Parathyroid adenoma (tissue), 2 donors: ENCODE measurements around the gene CELA2B.

ENCODE experiments used
- H2AFZ ChIP-seq: fragments of 300-600 bp; sonication (generic); one replicate; pipeline ENCODE4 v1.7.0; 2017; ENCODE audit warnings: antibody characterized with exemption, mild to moderate bottlenecking
- H3K27ac ChIP-seq: fragments of 300-600 bp; sonication (generic); one replicate; pipeline ENCODE4 v1.7.0; 2017
- H3K27me3 ChIP-seq: fragments of 300-600 bp; sonication (generic); one replicate; pipeline ENCODE4 v1.7.0; 2017; ENCODE audit warnings: low read length; ENCODE audit not compliant: control insufficient read depth, insufficient read depth
- H3K36me3 ChIP-seq: fragments of 300-600 bp; sonication (generic); one replicate; pipeline ENCODE4 v1.7.0; 2017; ENCODE audit warnings: low read length; ENCODE audit not compliant: control insufficient read depth, insufficient read depth
- H3K4me1 ChIP-seq: fragments of 300-600 bp; sonication (generic); one replicate; pipeline ENCODE4 v1.7.0; 2017; ENCODE audit warnings: control low read depth
- H3K4me2 ChIP-seq: fragments of 300-600 bp; sonication (generic); one replicate; pipeline ENCODE4 v1.7.0; 2017; ENCODE audit warnings: low read length
- H3K4me3 ChIP-seq: fragments of 300-600 bp; sonication (generic); one replicate; pipeline ENCODE4 v1.7.0; 2017; ENCODE audit warnings: low read depth, low read length
- H3K79me2 ChIP-seq: fragments of 300-600 bp; sonication (generic); one replicate; pipeline ENCODE4 v1.7.0; 2017; ENCODE audit warnings: control low read depth
- H3K9ac ChIP-seq: fragments of 300-600 bp; sonication (generic); one replicate; pipeline ENCODE4 v1.7.0; 2017; ENCODE audit warnings: mild to moderate bottlenecking
- H3K9me3 ChIP-seq: fragments of 300-600 bp; sonication (generic); one replicate; pipeline ENCODE4 v1.7.0; 2017; ENCODE audit warnings: low read length; ENCODE audit not compliant: control insufficient read depth
- CTCF ChIP-seq: fragments of 300-600 bp; sonication (generic); IDR thresholded peaks from one replicate; pipeline ENCODE4 v1.7.0; 2017; ENCODE audit warnings: antibody characterized with exemption, mild to moderate bottlenecking
- donor health status: primary hyperparathyroidism.

The CELA2B gene

GRCh38 chr1:15526021-15526489, 50.2 kb downstream of the CELA2B start:
- H3K79me2 ChIP-seq = peaks cover 8% of the 10 kb centered on the region
- peak overlapping the region; percentile 95 for H3K4me2 ChIP-seq
- no peak for TF ChIP-seq CTCF
- H3K36me3 ChIP-seq = no peaks in the 10 kb centered on the region
- peaks cover 3% of the 10 kb centered on the region for H3K4me1 ChIP-seq
- peak overlapping the region; percentile 58 for H2AFZ ChIP-seq
- H3K27me3 ChIP-seq = no peaks in the 10 kb centered on the region
- H3K4me3 ChIP-seq = peak overlapping the region; percentile 92
- no peaks in the 10 kb centered on the region for H3K9me3 ChIP-seq
- peak overlapping the region; percentile 87 for H3K27ac ChIP-seq
- H3K9ac ChIP-seq = no peak overlapping the region

GRCh38 chr1:15526490-15527339, 50.8 kb downstream of the CELA2B start, which contains the start of gene DNAJC16:
TSS of gene DNAJC16 (plus strand) at chr1:15526848. CDS start at chr1:15529106, 2,258 bp downstream.
- Histone ChIP-seq H3K27me3 (no peaks in the 10 kb centered on the region), H3K4me3 (peak within 1 kb of the TSS; percentile 92), H3K9ac (peak within 1 kb of the TSS; percentile 72), H3K79me2 (peaks cover 8% of the 10 kb centered on the region), H3K4me2 (peak within 1 kb of the TSS; percentile 95), H3K27ac (peak within 1 kb of the TSS; percentile 87), H3K4me1 (peaks cover 3% of the 10 kb centered on the region), H2AFZ (peak within 1 kb of the TSS; percentile 90), H3K9me3 (no peaks in the 10 kb centered on the region), H3K36me3 (no peaks in the 10 kb centered on the region)
- TF ChIP-seq CTCF = no peak

GRCh38 chr1:15531003-15531402, 55.1 kb downstream of the CELA2B start:
- no peak overlapping the region for H3K27ac ChIP-seq
- H3K9ac ChIP-seq = no peak overlapping the region
- H3K27me3 ChIP-seq = no peaks in the 10 kb centered on the region
- H3K4me1 ChIP-seq = no peaks in the 10 kb centered on the region
- TF ChIP-seq CTCF = no peak
- no peak overlapping the region for H3K4me2 ChIP-seq
- H3K79me2 ChIP-seq = peaks cover 5% of the 10 kb centered on the region
- H3K36me3 ChIP-seq = no peaks in the 10 kb centered on the region
- H3K4me3 ChIP-seq = no peak overlapping the region
- no peaks in the 10 kb centered on the region for H3K9me3 ChIP-seq
- H2AFZ ChIP-seq = no peak overlapping the region

- Histone ChIP-seq H3K4me2 (no peak overlapping the region), H3K27me3 (no peaks in the 10 kb centered on the region), H3K27ac (no peak overlapping the region), H3K9me3 (no peaks in the 10 kb centered on the region), H2AFZ (no peak overlapping the region), H3K9ac (no peak overlapping the region), H3K4me3 (no peak overlapping the region), H3K4me1 (no peaks in the 10 kb centered on the region), H3K36me3 (no peaks in the 10 kb centered on the region), H3K79me2 (peaks cover 5% of the 10 kb centered on the region)
- TF ChIP-seq CTCF = no peak
Measured at GRCh38 chr1:15531682-15532081, 55.8 kb downstream of the CELA2B start.
